Lower lobe of right lung (tissue), 2 donors: ENCODE measurements around the gene GMCL1. TPM values are rescaled to one million over a fixed set of nuclear protein-coding genes. Genes with fewer than 3 reads are reported as not detected.
A peak's percentile ranks its signal among the peaks of the same experiment; 100 is the strongest.

Experiments
- ATAC-seq, 2 donors: fragments of 200-7000 bp; cut with Tn5 transposase; one replicate each; pipeline ENCODE4 v1.9.1; 2020 to 2022; ENCODE audit warnings: mild to moderate bottlenecking in 2 of 2, moderate library complexity in 2 of 2
- DNase-seq: peaks from one replicate; pipeline ENCODE4 v3.0.0-alpha.2; 2020
- H3K27ac ChIP-seq: fragments of 200-600 bp; one replicate; pipeline ENCODE4 v1.8.0; 2022
- H3K27me3 ChIP-seq: fragments of 200-600 bp; one replicate; pipeline ENCODE4 v1.8.0; 2022; ENCODE audit warnings: low read depth
- H3K36me3 ChIP-seq: fragments of 200-600 bp; one replicate; pipeline ENCODE4 v1.8.0; 2022; ENCODE audit warnings: mild to moderate bottlenecking
- H3K4me1 ChIP-seq: fragments of 200-600 bp; one replicate; pipeline ENCODE4 v1.8.0; 2022
- H3K4me3 ChIP-seq: fragments of 200-600 bp; one replicate; pipeline ENCODE4 v1.8.0; 2022; ENCODE audit warnings: mild to moderate bottlenecking
- H3K9me3 ChIP-seq: fragments of 200-600 bp; one replicate; pipeline ENCODE4 v1.8.0; 2022
- intact Hi-C: fragments of 100-400 bp; cut with DNase I; formaldehyde crosslinking; loops from one replicate; pipeline ENCODE4 v1.11.0; 2022
- total RNA-seq: library from RNA; stranded (reverse); fragmentation: NEBNext Ultra II Directional; extraction: Animal tissue kit (Norgen Biotek cat#: 25700); gene quantifications from one replicate; pipeline ENCODE4 v1.2.1, GENCODE V29; 2021
- TF ChIP-seq, protein P1 (sequence below): fragments of 200-600 bp; IDR thresholded peaks from one replicate; pipeline ENCODE4 v1.8.0; 2022; ENCODE audit warnings: antibody characterized with exemption, mild to moderate bottlenecking
- donor health status: DM: no; HTN: yes; CAD: no; lungs with severe emphysema.

Gene GMCL1
- total RNA-seq, 1 donor from 2014 or later = 13.3 TPM

DNA sequence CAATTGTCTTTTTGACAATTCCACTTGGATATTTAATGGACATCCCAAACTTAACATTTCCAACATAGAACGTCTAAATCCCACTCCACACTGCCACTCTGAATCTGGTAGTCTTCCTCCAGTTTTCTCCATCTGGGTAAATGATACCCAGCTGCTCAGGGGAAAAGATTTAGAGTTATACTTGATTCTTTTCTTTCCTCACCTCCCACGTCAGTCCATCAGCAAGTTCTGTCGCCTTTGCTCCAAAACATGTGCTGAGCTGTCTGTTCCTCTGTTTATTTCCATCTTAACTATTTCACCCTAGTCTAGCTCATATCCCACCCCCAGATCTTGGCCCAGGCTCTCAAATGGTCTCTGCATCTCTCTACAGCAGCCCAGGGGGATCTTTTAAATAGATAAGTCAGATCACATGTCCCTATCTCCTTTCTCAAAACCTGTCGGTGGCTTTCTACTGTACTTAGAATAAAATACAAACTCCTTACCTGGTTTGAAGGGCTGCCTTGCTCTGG is 43.4 kb upstream of the GMCL1 start:
- TF ChIP-seq, protein P1, sequence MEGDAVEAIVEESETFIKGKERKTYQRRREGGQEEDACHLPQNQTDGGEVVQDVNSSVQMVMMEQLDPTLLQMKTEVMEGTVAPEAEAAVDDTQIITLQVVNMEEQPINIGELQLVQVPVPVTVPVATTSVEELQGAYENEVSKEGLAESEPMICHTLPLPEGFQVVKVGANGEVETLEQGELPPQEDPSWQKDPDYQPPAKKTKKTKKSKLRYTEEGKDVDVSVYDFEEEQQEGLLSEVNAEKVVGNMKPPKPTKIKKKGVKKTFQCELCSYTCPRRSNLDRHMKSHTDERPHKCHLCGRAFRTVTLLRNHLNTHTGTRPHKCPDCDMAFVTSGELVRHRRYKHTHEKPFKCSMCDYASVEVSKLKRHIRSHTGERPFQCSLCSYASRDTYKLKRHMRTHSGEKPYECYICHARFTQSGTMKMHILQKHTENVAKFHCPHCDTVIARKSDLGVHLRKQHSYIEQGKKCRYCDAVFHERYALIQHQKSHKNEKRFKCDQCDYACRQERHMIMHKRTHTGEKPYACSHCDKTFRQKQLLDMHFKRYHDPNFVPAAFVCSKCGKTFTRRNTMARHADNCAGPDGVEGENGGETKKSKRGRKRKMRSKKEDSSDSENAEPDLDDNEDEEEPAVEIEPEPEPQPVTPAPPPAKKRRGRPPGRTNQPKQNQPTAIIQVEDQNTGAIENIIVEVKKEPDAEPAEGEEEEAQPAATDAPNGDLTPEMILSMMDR = no peak

GRCh38 chr2:69789175-69789721 is 40.2 kb upstream of the GMCL1 start:
- Histone ChIP-seq H3K4me1 (peaks cover 24% of the 10 kb centered on the region), H3K27me3 (no peaks in the 10 kb centered on the region), H3K4me3 (no peak overlapping the region), H3K9me3 (no peaks in the 10 kb centered on the region), H3K27ac (peak overlapping the region; percentile 37), H3K36me3 (peaks cover 55% of the 10 kb centered on the region)
- no peak for DNase-seq
- ATAC-seq = peak; percentile 72 to 83
- TF ChIP-seq, protein P1 = no peak
- intact Hi-C loops = no loop called here

More for the DNA sequence above, 43.4 kb upstream of the GMCL1 start:
- intact Hi-C loops = no loop called here
- peak overlapping the region; percentile 4 for H3K27ac ChIP-seq
- H3K4me3 ChIP-seq = no peak overlapping the region
- no peaks in the 10 kb centered on the region for H3K9me3 ChIP-seq
- no peak for ATAC-seq
- peaks cover 52% of the 10 kb centered on the region for H3K36me3 ChIP-seq
- DNase-seq = no peak
- peaks cover 39% of the 10 kb centered on the region for H3K4me1 ChIP-seq
- no peaks in the 10 kb centered on the region for H3K27me3 ChIP-seq

DNA sequence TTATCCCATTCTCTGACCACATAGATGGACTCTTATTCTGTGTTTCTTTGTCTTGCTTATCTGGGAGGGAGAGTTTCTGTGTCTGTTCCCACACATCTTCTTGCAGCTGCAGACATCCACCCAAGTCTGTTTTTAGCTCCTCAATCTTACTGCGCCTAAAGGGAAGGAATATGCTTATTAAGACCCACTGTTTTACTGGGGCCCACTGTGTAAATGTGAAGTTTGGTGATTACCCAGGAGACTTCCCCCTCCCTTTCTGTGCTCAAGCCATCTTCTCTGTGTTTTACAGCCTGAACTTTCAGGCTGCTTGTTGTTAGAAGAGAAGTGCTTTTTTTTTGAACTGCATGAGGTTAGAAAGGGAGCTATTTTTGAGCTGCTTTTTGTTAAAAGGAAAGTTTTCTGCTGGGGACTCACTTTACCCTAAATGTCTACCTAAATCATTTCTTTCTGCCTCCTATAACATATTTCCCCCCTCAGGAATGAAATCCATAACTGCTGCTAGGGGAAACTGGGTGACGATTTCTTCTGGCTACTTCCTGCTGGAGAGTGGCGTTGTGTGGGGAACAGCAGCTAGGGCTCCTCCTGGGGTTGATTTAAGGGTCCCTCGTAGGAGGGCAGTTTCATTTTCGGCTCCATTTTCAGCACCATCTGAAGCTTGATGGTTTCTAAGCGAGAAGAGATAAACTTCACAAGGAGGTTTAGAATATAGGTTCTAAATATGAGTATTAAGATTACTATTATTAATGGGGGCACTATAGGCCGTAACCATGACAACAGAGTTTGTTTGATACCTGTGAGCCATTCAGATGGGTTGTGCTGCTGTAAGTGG is 39.5 kb upstream of the GMCL1 start:
- ATAC-seq (peak in 1 of 2 donors; percentile 57), DNase-seq (no peak)
- Histone ChIP-seq H3K9me3 (no peaks in the 10 kb centered on the region), H3K27me3 (no peaks in the 10 kb centered on the region), H3K36me3 (peaks cover 50% of the 10 kb centered on the region), H3K27ac (peak overlapping the region; percentile 37), H3K4me3 (no peak overlapping the region), H3K4me1 (peaks cover 24% of the 10 kb centered on the region)
- TF ChIP-seq, protein P1 = no peak
- intact Hi-C loops = no loop called here

- DNase-seq (no peak), ATAC-seq (no peak)
- Histone ChIP-seq H3K4me3 (no peak overlapping the region), H3K36me3 (peaks cover 44% of the 10 kb centered on the region), H3K27ac (peak overlapping the region; percentile 37), H3K9me3 (no peaks in the 10 kb centered on the region), H3K4me1 (peaks cover 24% of the 10 kb centered on the region), H3K27me3 (no peaks in the 10 kb centered on the region)
- TF ChIP-seq, protein P1 = no peak
- intact Hi-C loops = no loop called here
Observed at GRCh38 chr2:69790601-69790959, 38.9 kb upstream of the GMCL1 start.

DNA sequence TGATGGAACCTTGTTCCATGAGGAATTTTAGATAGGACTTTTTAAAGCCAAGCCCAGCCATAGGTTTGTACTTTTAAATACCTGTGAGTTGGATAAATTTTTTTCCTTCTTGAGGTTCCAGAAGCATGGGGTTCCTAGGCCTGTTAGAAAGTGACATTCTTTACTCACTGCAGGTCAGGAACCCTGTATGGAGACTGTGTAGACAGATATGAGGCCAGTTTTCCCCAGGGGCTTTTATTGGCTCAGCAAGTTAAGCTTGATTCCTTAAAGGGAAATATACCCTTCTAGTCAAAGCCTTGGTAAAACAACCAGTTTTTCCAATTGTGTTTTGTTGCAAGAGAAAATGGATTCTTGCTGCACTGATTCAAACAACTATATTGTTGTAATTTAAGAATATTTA is 38.4 kb upstream of the GMCL1 start:
- ATAC-seq = no peak
- peaks cover 24% of the 10 kb centered on the region for H3K4me1 ChIP-seq
- no peak overlapping the region for H3K27ac ChIP-seq
- intact Hi-C loops = no loop called here
- no peaks in the 10 kb centered on the region for H3K27me3 ChIP-seq
- DNase-seq = no peak
- TF ChIP-seq, protein P1 = no peak
- peaks cover 39% of the 10 kb centered on the region for H3K36me3 ChIP-seq
- H3K9me3 ChIP-seq = no peaks in the 10 kb centered on the region
- no peak overlapping the region for H3K4me3 ChIP-seq
